GM12878 (cell line): ENCODE data around the gene PGBD5.

Experiments
- POLR2A ChIP-seq: IDR thresholded peaks from 2 replicates; pipeline ENCODE4 v1.6.1; 2011; ENCODE audit warnings: low read depth, mild to moderate bottlenecking, low read length
- STAT3 ChIP-seq: IDR thresholded peaks from 2 replicates; pipeline ENCODE4 v1.6.1; 2011; ENCODE audit warnings: low read depth, low read length, improper control_type of control experiment
- TF ChIP-seq, protein P1 (sequence below), 3 experiments: IDR thresholded peaks in 2 of 3; conservative IDR thresholded peaks in 1 of 3; 2 replicates each; pipeline ENCODE4 v1.5.1; 2011; ENCODE audit warnings: low read depth in 3 of 3, low read length in 3 of 3, mild to moderate bottlenecking in 3 of 3, control low read depth in 2 of 3, moderate library complexity in 2 of 3, inconsistent platforms in 1 of 3, mixed read lengths in 1 of 3; ENCODE audit not compliant: control insufficient read depth in 2 of 3, insufficient read depth in 1 of 3; ENCODE audit errors: extremely low read depth in 1 of 3
- TF ChIP-seq, protein P2 (sequence below): fragments of 450-650 bp; IDR thresholded peaks from 2 replicates; pipeline ENCODE4 v1.6.1; 2017; ENCODE audit warnings: mild to moderate bottlenecking, low read depth, inconsistent platforms; ENCODE audit not compliant: poor library complexity, severe bottlenecking

DNA sequence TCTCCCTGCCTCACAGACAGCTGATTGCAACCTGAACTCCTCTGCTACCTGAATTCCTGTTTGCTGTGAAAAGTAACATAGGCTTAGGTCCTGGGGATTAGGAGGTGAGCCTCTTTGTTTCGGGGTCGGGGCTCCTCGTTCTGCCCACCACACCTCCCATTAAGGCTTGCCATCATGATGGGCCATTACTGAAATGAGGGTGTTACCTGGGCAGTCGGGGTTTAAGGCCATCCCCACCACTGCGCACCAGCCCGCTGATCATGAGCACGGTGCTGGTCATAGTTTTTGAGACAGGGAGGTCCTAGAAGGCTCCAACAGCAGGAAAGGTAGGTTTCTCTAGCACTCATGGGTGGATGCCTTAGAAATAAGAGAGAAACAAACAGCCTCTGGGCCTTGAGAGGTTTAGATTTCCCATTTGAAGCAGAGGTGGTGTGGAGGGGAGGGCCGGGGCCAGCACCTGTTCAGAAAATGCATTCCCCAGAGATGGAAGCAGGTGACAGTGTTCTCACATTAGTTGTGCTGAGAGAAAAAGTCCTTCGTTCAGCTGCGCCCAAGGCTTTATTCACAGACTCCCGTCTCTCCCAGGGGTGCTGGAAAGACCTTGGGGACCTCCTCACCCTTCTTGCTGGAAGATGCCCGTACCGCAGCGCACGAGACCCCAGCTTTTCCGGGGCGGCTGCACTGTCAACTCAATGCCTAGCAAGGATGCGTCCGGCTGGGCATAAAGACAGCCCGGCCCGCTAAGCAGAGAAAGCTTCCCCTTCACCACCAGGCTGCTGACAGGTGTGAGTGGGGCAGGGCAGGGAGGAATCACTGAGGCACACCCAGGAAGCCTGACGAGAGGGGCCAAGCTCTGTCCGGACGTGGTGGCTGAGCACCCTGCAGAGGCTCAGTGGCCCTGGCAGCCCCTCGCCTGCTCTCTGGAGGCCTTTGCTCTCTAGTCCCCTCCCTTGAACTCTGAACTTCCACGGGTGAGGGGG, 125.5 kb downstream of the PGBD5 start:
- TF ChIP-seq, protein P1, sequence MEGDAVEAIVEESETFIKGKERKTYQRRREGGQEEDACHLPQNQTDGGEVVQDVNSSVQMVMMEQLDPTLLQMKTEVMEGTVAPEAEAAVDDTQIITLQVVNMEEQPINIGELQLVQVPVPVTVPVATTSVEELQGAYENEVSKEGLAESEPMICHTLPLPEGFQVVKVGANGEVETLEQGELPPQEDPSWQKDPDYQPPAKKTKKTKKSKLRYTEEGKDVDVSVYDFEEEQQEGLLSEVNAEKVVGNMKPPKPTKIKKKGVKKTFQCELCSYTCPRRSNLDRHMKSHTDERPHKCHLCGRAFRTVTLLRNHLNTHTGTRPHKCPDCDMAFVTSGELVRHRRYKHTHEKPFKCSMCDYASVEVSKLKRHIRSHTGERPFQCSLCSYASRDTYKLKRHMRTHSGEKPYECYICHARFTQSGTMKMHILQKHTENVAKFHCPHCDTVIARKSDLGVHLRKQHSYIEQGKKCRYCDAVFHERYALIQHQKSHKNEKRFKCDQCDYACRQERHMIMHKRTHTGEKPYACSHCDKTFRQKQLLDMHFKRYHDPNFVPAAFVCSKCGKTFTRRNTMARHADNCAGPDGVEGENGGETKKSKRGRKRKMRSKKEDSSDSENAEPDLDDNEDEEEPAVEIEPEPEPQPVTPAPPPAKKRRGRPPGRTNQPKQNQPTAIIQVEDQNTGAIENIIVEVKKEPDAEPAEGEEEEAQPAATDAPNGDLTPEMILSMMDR (IDR thresholded peaks at IDR 0.05 in 2 of 3, conservative IDR thresholded peaks at IDR 0.05 in 1 of 3; ENCODE audit: control insufficient read depth in 2 of 3, extremely low read depth in 1 of 3, insufficient read depth in 1 of 3, low read depth in 3 of 3, low read length in 3 of 3) = no peak
- TF ChIP-seq, protein P2, sequence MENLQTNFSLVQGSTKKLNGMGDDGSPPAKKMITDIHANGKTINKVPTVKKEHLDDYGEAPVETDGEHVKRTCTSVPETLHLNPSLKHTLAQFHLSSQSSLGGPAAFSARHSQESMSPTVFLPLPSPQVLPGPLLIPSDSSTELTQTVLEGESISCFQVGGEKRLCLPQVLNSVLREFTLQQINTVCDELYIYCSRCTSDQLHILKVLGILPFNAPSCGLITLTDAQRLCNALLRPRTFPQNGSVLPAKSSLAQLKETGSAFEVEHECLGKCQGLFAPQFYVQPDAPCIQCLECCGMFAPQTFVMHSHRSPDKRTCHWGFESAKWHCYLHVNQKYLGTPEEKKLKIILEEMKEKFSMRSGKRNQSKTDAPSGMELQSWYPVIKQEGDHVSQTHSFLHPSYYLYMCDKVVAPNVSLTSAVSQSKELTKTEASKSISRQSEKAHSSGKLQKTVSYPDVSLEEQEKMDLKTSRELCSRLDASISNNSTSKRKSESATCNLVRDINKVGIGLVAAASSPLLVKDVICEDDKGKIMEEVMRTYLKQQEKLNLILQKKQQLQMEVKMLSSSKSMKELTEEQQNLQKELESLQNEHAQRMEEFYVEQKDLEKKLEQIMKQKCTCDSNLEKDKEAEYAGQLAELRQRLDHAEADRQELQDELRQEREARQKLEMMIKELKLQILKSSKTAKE = no peak
- TF ChIP-seq POLR2A (no peak), STAT3 (no peak)
